Breast epithelium (tissue), 3 donors: ENCODE data around the gene FGD2.

Experiments
- CTCF ChIP-seq, 3 donors: fragments of 450-650 bp; IDR thresholded peaks; one replicate each; pipeline ENCODE4 v1.5.1; 2016 to 2017; ENCODE audit warnings: antibody characterized with exemption in 3 of 3, mild to moderate bottlenecking in 3 of 3, moderate library complexity in 3 of 3
- POLR2A ChIP-seq: fragments of 450-650 bp; IDR thresholded peaks from one replicate; pipeline ENCODE4 v1.6.1; 2016; ENCODE audit warnings: antibody characterized with exemption, mild to moderate bottlenecking, moderate library complexity
- POLR2AphosphoS5 ChIP-seq, 3 donors: sonication (generic); formaldehyde crosslinking; IDR thresholded peaks; one replicate each; pipeline ENCODE4 v1.6.1; 2017; ENCODE audit warnings: antibody characterized with exemption in 3 of 3

- TF ChIP-seq POLR2A (no peak), CTCF (IDR thresholded peaks at IDR 0.05) (no peak), POLR2AphosphoS5 (IDR thresholded peaks at IDR 0.05) (no peak)
Observed at GRCh38 chr6:37014667-37015066, 9.2 kb downstream of the FGD2 start.
